Tibial nerve (tissue), 4 donors: Measurements from ENCODE around the gene CYP11A1. TPM values are rescaled to one million over a fixed set of nuclear protein-coding genes. Genes with fewer than 3 reads are reported as not detected.

Source experiments
- DNase-seq, 2 donors: peaks; one replicate each; pipeline ENCODE4 v3.0.0-alpha.2; 2019; ENCODE audit warnings: low spot score in 2 of 2
- H3K27ac ChIP-seq, 4 donors: fragments of 200-600 bp; sonication (generic) in 3 of 4; one replicate each; pipeline ENCODE4 v1.5.1; 2017 to 2019; ENCODE audit warnings: mild to moderate bottlenecking in 1 of 4
- H3K27me3 ChIP-seq, 2 donors: fragments of 200-600 bp; sonication (generic) in 1 of 2; one replicate each; pipeline versions ENCODE4 v1.5.1 to v1.6.0; 2017 to 2019
- H3K36me3 ChIP-seq, 3 donors: fragments of 200-600 bp; sonication (generic); one replicate each; pipeline ENCODE4 v1.5.1; 2018 to 2019
- H3K4me1 ChIP-seq, 4 donors: fragments of 200-600 bp; sonication (generic) in 3 of 4; one replicate each; pipeline ENCODE4 v1.5.1; 2017 to 2019
- H3K4me3 ChIP-seq, 4 donors: fragments of 200-600 bp; sonication (generic) in 3 of 4; one replicate each; pipeline ENCODE4 v1.5.1; 2017 to 2019; ENCODE audit warnings: mild to moderate bottlenecking in 1 of 4, moderate library complexity in 1 of 4
- H3K9me3 ChIP-seq, 4 donors: fragments of 200-600 bp; sonication (generic) in 3 of 4; one replicate each; pipeline ENCODE4 v1.5.1; 2017 to 2019
- EP300 ChIP-seq, 2 donors: sonication (generic); formaldehyde crosslinking; IDR thresholded peaks; one replicate each; pipeline ENCODE4 v1.6.1; 2017; ENCODE audit warnings: antibody characterized with exemption in 2 of 2, mild to moderate bottlenecking in 1 of 2
- POLR2A ChIP-seq, 2 donors: fragments of 450-650 bp; IDR thresholded peaks; one replicate each; pipeline ENCODE4 v1.6.1; 2017; ENCODE audit warnings: antibody characterized with exemption in 2 of 2, mild to moderate bottlenecking in 2 of 2, moderate library complexity in 2 of 2
- WGBS, 2 donors: methylation state at CpG; one replicate each; pipeline ENCODE4 v1.1.5; 2018; 5-methylcytosine and 5-hydroxymethylcytosine counted together
- total RNA-seq, 4 donors: library from RNA; depleted of rRNA; stranded (reverse); fragments of >200 nt; gene quantifications; one replicate each; pipeline ENCODE4 v1.1.0, GENCODE V29; 2016
- TF ChIP-seq, protein P1 (sequence below), 5 experiments: fragments of 200-600 bp in 3 of 5; fragments of 450-650 bp in 2 of 5; sonication (generic) in 3 of 5; IDR thresholded peaks; one replicate each; pipeline ENCODE4 v1.5.1; 2016 to 2019; ENCODE audit warnings: antibody characterized with exemption in 5 of 5, mild to moderate bottlenecking in 3 of 5, moderate library complexity in 2 of 5

Gene CYP11A1
- total RNA-seq, 4 donors from 2014 or later = 2.4 to 5.7 (median 4.1) TPM

DNA sequence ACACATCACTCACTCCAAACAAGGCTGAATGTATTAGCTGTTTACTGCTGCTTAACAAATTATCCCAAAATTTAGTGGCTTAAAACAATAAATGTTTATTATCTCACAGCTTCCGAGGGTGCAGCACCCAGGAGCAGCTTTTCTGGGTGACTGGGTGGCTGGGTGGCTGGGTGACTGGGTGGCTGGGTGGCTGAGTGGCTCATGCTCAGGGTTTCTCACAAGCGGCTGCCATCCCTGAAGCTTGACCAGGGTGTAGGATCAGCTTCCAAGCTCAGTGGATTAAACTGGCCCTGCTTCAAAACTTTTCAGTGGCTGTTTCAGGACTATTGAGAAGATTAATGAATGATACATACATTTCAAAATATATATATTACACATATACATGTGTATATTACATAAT lies 2.3 kb upstream of the CYP11A1 start:
- 79 to 89% methylated on average over 2 of the region's 2 CpGs for WGBS, 2 donors
- no peaks in the 10 kb centered on the region for H3K36me3 ChIP-seq
- TF ChIP-seq POLR2A (IDR thresholded peaks at IDR 0.05) (no peak), EP300 (IDR thresholded peaks at IDR 0.05) (no peak)
- TF ChIP-seq, protein P1, sequence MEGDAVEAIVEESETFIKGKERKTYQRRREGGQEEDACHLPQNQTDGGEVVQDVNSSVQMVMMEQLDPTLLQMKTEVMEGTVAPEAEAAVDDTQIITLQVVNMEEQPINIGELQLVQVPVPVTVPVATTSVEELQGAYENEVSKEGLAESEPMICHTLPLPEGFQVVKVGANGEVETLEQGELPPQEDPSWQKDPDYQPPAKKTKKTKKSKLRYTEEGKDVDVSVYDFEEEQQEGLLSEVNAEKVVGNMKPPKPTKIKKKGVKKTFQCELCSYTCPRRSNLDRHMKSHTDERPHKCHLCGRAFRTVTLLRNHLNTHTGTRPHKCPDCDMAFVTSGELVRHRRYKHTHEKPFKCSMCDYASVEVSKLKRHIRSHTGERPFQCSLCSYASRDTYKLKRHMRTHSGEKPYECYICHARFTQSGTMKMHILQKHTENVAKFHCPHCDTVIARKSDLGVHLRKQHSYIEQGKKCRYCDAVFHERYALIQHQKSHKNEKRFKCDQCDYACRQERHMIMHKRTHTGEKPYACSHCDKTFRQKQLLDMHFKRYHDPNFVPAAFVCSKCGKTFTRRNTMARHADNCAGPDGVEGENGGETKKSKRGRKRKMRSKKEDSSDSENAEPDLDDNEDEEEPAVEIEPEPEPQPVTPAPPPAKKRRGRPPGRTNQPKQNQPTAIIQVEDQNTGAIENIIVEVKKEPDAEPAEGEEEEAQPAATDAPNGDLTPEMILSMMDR (IDR thresholded peaks at IDR 0.05) = no peak
- DNase-seq = no peak
- H3K9me3 ChIP-seq = no peaks in the 10 kb centered on the region
- H3K27me3 ChIP-seq = no peaks in the 10 kb centered on the region
- no peak overlapping the region for H3K4me3 ChIP-seq
- peaks cover 0 to 37% (median 7%) of the 10 kb centered on the region in 4 donors for H3K4me1 ChIP-seq
- no peak overlapping the region for H3K27ac ChIP-seq

- no peak for DNase-seq
- no peak overlapping the region for H3K4me3 ChIP-seq
- peaks cover 0 to 31% (median 3%) of the 10 kb centered on the region in 4 donors for H3K4me1 ChIP-seq
- H3K27ac ChIP-seq = no peak overlapping the region
- WGBS, 2 donors = 37 to 52% methylated on average over 10 of the region's 10 CpGs
- no peaks in the 10 kb centered on the region for H3K27me3 ChIP-seq
- no peaks in the 10 kb centered on the region for H3K36me3 ChIP-seq
- TF ChIP-seq EP300 (IDR thresholded peaks at IDR 0.05) (no peak), POLR2A (IDR thresholded peaks at IDR 0.05) (no peak)
- TF ChIP-seq, protein P1 (IDR thresholded peaks at IDR 0.05) = no peak
- no peaks in the 10 kb centered on the region for H3K9me3 ChIP-seq
These were observed 1.8 kb upstream of the CYP11A1 start for GRCh38 chr15:74369084-74369745.

- no peak for TF ChIP-seq POLR2A (IDR thresholded peaks at IDR 0.05)
- TF ChIP-seq, protein P1 (IDR thresholded peaks at IDR 0.05) = no peak
- no peak for TF ChIP-seq EP300 (IDR thresholded peaks at IDR 0.05)
- H3K36me3 ChIP-seq = no peaks in the 10 kb centered on the region
- H3K4me3 ChIP-seq = no peak overlapping the region
- 91 to 92% methylated on average over 3 of the region's 3 CpGs for WGBS, 2 donors
- H3K9me3 ChIP-seq = no peaks in the 10 kb centered on the region
- H3K27ac ChIP-seq = no peak overlapping the region
- H3K4me1 ChIP-seq = peaks cover 0 to 21% (median 3%) of the 10 kb centered on the region in 4 donors
- no peak for DNase-seq
- H3K27me3 ChIP-seq = no peaks in the 10 kb centered on the region
These were observed 675 bp upstream of the CYP11A1 start for GRCh38 chr15:74368121-74368520.

DNA sequence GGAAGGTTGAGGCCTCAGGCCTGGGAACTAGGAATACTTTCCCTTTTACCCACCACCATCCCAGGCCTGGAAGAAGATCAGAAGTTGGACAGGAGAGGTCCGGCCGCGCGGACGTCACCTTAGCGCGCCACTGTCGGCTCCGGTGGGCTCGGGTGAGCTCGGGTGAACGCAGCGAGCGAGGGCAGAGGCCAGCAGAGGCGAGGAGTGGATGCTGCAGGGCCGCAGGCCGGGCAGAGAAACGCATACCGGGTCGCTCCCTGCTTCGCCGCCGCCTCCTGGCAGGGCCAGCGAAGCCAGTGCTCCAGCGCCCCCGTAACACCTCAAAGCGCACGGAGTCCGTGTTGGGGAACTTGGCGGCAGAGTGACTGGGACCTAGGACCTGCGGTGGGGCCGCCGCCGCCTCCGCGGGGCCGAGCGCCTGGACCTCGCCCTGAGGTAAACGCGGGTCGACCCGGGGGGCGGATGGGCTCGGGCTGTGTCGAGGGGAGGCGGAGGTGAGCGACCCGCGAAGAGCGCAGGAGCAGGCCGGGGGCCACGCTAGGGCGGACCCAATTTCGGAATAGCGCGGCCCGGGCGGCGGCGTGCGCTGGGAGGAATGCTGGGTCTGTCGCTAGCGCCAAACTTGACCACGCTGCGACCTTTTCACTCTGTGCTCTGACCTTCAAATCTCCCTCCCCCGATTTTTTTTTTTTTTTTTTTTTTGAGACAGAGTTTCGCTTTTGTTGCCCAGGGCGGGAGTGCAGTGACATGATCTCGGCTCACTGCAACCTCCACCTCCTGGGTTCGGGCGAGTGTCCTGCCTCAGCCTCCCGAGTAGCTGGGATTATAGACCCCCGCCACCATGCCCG lies 1.6 kb downstream of the CYP11A1 start:
- H3K36me3 ChIP-seq = no peaks in the 10 kb centered on the region
- TF ChIP-seq EP300 (IDR thresholded peaks at IDR 0.05) = peak in 1 of 2 donors; percentile 13
- no peak for TF ChIP-seq POLR2A (IDR thresholded peaks at IDR 0.05)
- TF ChIP-seq, protein P1 (IDR thresholded peaks at IDR 0.05) = peak in 1 of 5 experiments; percentile 19
- peak overlapping the region; percentile 45 to 82 (median 50) for H3K4me3 ChIP-seq
- no peaks in the 10 kb centered on the region for H3K27me3 ChIP-seq
- H3K4me1 ChIP-seq = peaks cover 0 to 21% (median 3%) of the 10 kb centered on the region in 4 donors
- peak overlapping the region; percentile 38 to 82 (median 66) for H3K27ac ChIP-seq
- no peaks in the 10 kb centered on the region for H3K9me3 ChIP-seq
- peak; percentile 39 to 41 for DNase-seq
- WGBS, 2 donors = 9 to 10% methylated on average over 67 to 75 of the region's 75 CpGs
